Liver (tissue), 3 donors: ENCODE data around the gene LNX2.

Experiments used
- RAD21 ChIP-seq, 2 donors: IDR thresholded peaks; 2 replicates each; pipeline ENCODE4 v1.6.1; 2016; ENCODE audit warnings: antibody characterized with exemption in 2 of 2, mild to moderate bottlenecking in 2 of 2
- TF ChIP-seq, protein P1 (sequence below): fragments of 150-350 bp; IDR thresholded peaks from 2 replicates; pipeline ENCODE4 v1.5.1; 2017; ENCODE audit warnings: improper control_type of control experiment, low read depth, low read length; ENCODE audit not compliant: missing input control
- TF ChIP-seq, protein P2 (sequence below): IDR thresholded peaks from 2 replicates; pipeline ENCODE4 v1.6.1; 2016; ENCODE audit warnings: antibody characterized with exemption
- TF ChIP-seq, protein P3 (sequence below): IDR thresholded peaks from 2 replicates; pipeline ENCODE4 v1.6.1; 2016; ENCODE audit warnings: antibody characterized with exemption
- donor health status: healthy.
- donor health status: healthy.

DNA sequence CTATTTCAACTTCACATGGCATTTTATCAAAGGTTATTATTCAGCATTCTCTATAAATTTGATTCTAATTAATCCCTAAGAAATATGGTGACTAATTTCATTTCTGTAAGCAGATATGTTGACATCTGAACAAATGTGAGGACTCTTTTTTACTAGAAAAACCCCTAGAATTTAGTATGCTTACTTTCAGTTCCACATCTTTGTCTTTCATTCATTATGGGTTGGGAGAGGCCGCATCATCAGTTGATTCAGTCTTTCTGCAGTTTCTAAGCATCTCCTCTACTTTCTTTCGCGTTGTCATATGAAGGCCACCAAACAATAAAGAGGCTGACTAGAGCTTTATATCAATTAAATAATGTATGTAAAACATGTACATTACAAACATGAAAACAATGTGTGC, 114.5 kb downstream of the LNX2 start:
- TF ChIP-seq, protein P1, sequence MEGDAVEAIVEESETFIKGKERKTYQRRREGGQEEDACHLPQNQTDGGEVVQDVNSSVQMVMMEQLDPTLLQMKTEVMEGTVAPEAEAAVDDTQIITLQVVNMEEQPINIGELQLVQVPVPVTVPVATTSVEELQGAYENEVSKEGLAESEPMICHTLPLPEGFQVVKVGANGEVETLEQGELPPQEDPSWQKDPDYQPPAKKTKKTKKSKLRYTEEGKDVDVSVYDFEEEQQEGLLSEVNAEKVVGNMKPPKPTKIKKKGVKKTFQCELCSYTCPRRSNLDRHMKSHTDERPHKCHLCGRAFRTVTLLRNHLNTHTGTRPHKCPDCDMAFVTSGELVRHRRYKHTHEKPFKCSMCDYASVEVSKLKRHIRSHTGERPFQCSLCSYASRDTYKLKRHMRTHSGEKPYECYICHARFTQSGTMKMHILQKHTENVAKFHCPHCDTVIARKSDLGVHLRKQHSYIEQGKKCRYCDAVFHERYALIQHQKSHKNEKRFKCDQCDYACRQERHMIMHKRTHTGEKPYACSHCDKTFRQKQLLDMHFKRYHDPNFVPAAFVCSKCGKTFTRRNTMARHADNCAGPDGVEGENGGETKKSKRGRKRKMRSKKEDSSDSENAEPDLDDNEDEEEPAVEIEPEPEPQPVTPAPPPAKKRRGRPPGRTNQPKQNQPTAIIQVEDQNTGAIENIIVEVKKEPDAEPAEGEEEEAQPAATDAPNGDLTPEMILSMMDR = no peak
- TF ChIP-seq, protein P2, sequence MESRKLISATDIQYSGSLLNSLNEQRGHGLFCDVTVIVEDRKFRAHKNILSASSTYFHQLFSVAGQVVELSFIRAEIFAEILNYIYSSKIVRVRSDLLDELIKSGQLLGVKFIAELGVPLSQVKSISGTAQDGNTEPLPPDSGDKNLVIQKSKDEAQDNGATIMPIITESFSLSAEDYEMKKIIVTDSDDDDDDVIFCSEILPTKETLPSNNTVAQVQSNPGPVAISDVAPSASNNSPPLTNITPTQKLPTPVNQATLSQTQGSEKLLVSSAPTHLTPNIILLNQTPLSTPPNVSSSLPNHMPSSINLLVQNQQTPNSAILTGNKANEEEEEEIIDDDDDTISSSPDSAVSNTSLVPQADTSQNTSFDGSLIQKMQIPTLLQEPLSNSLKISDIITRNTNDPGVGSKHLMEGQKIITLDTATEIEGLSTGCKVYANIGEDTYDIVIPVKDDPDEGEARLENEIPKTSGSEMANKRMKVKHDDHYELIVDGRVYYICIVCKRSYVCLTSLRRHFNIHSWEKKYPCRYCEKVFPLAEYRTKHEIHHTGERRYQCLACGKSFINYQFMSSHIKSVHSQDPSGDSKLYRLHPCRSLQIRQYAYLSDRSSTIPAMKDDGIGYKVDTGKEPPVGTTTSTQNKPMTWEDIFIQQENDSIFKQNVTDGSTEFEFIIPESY = no peak
- TF ChIP-seq, protein P3, sequence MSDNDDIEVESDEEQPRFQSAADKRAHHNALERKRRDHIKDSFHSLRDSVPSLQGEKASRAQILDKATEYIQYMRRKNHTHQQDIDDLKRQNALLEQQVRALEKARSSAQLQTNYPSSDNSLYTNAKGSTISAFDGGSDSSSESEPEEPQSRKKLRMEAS = no peak
- no peak for TF ChIP-seq RAD21 (IDR thresholded peaks at IDR 0.05)
